GM19467 (cell line): ENCODE results near the gene CEP63.

Source experiments
- ATAC-seq: cut with Tn5 transposase; IDR thresholded peaks from one replicate; pipeline ENCODE4 v1.9.1; 2021; ENCODE audit warnings: mild to moderate bottlenecking, moderate library complexity; ENCODE audit not compliant: unreplicated experiment

The CEP63 gene

GRCh38 chr3:134606033-134607025, 120.5 kb downstream of the CEP63 start:
- ATAC-seq = no peak

DNA sequence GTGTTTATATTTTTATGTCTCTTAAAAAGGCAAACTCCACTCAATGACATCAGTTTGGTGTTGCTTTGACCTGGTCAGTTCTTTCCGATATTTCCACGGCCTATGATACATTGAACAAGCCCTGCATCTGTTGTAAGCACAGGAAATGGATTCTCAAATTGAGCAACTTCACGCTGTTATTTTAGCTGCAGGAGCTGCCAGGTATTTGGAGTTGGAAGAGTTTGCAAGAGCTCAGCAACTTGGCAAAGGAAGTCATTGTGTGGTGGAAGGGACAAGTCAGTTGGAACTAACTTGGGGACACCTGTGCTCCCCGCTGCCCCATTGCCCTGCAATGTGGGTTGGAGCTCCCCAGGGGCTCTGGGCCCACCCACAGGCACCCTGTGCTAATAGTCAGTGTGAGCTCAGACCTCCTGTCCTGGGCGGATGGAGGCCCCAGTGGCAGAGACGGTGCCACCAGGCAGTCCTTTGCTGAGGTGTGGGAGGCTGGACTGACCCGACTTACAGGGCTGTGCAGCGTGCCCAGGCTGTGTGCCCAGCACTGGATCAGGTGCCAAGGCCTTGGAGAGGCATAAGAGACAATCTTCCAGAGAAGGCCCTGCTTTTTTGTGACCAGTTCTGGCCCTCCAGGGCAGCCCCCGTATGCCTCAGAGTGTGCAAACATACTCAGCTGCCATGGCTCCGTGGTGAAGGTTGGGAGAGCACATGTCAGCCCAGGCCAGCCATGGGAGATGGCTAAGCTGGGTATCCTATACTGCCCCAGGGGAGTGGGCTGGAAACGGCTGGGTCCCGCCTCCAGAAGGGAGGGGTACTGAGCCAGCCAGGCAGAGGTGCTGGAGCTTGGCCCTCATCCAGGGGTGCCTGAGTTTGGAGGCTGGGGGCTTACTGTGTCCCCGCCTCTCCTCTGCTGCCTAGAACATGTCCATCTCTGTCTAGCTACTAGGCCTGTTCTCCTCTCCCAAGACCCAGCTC, 121.5 kb downstream of the CEP63 start:
- no peak for ATAC-seq

DNA sequence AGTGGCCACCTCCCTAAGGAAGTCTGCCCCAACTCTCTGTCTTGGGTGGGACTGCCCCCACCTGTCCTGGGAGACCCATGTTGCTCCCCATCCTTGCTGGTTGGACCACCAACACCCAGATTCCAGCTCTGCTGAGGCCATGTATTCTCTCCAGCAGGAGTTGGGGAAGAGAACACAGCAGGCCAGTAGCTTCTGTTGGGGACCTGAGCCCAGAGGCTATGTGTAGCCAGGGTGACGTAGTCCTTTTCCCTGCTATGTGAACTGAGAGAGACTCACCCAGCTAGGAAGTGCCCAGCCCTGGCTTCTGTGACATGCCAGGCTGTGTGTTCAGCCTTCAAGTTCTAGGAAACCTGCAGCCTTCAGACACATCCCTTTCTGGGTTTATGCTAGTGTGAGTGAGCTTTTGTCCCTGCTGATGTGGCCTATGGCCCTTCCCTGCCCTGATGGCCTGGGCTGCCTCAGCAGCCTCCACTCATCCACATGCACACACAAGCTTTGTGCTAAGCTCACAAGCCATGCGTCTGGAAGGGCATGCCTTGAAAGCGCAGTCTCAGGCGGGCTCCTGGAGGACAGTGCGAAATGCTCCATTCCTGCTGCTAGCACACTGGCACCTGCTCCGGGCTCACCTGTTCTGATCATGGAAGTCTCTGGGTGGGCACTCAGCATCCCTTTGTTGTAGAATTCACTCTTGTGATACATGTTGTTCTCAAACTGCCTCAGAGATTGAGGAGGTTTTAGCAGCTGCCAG, 122.3 kb downstream of the CEP63 start:
- ATAC-seq = no peak

DNA sequence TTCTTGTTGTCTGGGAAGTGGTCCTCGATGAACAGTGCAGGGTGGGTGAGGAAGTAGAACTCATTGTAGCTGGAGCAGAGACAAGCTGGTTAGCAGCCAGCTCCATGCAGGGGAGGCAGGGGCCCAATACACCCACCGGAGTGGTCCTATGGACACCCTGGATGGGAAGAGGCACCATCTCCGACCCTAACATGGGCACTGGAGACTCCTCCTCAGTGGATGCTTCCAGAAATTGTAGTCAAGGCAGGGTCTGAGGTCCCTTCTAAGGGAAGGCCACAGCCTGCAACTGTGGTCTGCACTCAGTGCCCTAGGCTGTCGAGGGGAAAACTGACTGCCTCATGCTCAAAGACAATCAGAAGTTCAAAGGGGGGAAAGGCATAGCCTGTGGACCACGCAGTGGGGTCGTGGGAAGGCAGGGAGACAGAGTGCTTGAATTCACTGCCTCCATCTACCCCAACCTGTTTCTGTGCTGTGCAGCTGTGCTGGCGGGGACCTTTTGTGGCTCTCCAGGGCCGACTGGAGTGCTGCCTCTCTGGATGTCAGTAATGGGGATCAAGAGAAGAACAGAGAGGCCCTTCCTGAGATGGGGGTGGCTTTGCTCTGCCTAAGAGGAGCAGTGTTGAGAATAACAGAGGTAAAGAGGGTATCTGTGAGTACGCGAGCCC, 123.0 kb downstream of the CEP63 start:
- ATAC-seq = no peak

- no peak for ATAC-seq
These were observed 124.1 kb downstream of the CEP63 start for GRCh38 chr3:134609821-134610431.

- ATAC-seq = no peak
These were observed 124.9 kb downstream of the CEP63 start for GRCh38 chr3:134610432-134611385.

- no peak for ATAC-seq
These were observed 125.7 kb downstream of the CEP63 start for GRCh38 chr3:134611516-134611915.

DNA sequence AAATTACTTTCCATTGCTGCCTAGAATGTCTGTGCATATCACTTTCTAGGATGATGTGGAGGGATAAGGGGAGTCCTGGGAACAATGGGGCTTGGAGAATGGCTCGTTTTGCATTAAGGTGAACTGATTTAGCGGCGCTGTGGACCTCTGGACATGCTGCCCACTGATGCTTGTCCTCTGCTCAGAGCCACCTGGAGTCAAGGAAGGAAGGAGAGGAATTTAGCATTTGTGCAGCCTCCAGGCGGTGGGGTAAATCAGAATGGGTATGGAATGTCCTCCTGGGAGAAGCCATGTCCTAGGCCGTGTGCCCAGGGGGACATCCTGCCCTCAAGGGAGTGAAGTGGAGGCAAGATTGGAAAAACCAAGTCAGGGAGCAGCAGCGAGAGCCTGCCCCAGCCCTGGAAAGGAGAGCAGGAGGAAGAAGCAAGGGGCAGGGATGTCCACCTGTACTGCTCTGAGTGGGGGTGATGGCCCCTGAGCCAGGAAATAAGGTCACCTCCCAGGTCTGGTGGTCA, 127.2 kb downstream of the CEP63 start:
- ATAC-seq = no peak

DNA sequence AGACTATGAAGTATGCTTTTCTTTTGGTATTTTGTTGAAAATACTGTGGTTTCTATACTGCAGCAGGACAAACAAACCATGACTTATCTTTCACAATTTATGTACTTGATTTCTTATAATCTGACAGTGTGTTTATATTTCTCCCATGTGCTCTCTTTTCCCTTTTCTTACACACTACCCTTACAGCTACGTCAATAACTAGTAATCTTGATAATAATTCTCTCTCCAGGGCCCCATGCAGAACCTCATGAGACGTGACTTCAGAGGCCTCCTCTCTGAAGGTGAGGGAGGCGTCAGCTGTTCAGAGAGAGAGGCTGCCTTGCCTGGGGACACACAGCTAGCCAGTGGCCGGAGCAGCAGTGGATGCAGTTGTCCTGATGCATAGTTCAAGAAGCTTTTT, 129.1 kb downstream of the CEP63 start:
- ATAC-seq = no peak

DNA sequence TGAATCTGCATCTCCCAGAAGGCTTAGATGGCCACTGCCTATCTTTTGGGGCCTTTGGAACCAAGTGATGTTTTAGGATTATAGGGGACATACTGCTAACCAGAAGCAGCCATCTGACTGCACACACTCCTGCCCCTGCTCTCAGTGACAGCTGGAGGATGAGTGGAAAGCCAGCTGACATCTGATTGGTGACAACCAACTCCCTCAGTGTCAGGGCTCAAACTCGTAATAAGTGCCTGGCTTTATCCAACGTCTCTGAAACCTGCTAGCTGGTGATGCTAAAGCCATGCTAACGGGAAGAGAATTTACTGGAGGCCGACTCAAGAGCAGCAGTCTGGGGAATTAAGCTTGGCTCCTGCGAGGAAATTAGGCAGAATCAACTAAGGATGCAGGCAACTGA, 129.9 kb downstream of the CEP63 start:
- ATAC-seq = no peak

DNA sequence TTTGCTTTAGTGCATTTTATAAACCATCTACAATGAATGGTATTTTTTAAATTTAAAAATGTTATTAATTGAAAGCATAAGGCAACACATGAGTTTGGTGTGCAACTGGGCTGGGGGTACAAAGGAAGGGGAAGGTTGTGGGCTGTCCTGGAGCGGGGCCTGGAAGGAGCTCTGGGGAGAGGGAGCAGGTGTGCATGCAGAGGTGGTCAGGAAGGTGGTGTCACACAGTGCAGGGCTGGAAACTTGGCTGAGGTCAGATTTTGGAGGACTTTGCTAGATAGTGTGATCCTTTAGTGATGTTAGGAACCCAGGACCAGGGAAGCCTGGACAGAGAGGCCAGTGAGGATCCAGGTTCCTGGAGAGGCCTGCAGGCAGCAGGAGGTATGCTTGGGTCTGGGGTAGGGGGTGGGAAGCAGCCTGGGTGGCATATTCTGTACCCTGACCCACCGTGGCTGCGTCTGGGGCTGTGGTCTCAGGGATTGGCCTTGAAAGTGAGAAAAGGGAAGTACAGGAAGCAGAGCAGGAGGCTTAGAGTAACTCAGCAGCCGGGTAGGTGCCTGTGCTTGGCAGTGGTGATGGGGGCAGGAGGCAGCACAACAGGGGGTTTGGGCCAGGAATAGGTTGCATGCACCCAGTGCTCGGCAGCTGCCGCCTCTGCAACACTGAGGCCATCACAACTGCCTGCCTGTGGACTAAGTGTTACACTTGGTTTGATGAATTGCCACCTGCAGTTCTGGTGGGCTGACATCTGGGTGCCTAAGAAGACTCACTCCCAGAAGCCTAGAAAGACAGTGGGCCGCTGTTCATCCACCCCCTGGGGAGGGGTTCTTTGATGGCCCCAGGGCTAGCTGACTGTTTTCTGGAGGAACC, 132.0 kb downstream of the CEP63 start:
- ATAC-seq = no peak

- ATAC-seq = no peak
These were observed 132.8 kb downstream of the CEP63 start for GRCh38 chr3:134618478-134619300.

GRCh38 chr3:134619301-134619615, 133.4 kb downstream of the CEP63 start:
- no peak for ATAC-seq

DNA sequence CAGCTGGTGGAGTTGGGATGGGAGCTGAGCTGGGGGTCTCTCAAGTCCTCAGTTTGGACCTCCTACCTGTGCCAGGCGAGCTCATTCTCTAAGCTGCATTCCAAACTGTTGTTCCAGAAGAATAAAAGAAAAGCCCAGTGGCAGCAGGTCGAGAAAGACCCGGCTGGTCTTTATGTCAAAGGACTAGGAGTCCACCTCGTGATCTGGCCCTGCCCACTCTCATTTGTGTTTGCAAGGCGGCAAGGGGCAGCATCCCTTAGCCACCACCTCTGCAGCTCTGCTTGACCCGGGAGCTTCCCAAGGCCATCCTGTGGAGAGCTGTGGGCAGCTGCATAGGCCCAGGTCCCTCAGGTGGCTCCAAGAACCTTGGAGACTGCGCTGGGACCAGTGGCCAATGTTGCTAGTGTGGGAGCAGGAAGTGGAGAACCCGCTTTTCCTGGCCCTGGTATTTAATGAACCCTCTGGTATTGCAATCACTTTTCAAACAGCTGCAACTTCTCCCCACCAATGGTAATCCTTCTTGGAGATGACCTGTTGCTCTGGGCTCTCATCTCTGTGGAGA, 134.1 kb downstream of the CEP63 start:
- ATAC-seq = no peak

DNA sequence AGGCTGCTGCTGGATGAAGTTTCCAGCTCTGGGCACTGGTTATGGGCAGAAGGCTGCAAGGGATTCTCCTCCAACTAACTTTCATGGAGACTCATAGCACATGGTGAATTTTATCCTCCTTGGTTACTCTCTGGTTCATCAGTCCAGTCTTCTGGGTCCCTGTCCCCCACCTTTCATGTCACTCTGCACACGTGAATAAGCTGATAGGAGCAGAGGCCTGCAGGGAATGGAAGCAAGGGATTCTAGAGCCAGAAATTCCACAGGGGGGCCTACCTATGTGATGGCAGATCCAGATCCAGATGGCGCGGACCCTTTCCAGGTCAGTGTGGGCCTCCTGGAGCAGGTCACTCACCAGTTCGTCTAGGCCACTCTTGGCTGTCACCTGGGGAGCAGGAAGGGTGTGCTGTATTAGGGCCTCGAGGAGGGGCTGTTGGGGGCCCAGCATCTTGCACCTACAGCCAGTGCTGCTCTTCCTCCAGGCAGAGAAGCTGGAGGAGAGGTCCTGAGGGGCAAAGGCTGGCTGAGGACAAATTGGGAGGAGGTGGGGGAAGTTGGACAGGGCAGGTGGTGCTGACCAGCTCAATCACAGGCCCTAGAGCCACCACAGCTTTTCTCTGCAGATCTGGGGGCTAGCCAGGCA, 134.7 kb downstream of the CEP63 start:
- no peak for ATAC-seq

- no peak for ATAC-seq
These were observed 136.0 kb downstream of the CEP63 start for GRCh38 chr3:134621854-134622253.
